ENCODE data around the gene UBE2D4.
"Not testable (repeated sequence)": the region's sequence is repeated elsewhere in the genome, so short reads cannot be mapped to it uniquely, and the experiment has no call there.

The UBE2D4 gene

DNA sequence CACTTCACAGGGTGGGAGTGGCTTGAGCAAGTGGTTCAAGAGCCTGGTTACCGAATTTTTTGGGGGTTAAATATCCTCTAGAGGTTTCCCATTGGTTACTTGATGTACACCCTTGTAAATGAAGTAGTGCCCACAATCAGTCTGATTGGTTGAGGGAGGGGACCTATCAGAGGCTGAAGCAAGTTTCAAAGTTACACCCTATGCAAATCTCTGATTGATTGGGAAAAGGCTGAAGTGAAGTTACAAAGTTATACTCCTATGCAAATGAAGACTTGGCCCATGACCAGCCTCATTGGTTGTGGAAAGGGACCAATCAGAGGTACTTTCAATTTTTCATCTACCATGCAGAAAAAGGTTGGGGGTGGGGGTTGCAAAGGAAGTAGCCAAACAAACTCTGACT lies 34.7 kb downstream of the UBE2D4 start:
- no peak for DNase-seq (ENCODE audit: low read depth in 2 of 3, low spot score in 1 of 3)

DNA sequence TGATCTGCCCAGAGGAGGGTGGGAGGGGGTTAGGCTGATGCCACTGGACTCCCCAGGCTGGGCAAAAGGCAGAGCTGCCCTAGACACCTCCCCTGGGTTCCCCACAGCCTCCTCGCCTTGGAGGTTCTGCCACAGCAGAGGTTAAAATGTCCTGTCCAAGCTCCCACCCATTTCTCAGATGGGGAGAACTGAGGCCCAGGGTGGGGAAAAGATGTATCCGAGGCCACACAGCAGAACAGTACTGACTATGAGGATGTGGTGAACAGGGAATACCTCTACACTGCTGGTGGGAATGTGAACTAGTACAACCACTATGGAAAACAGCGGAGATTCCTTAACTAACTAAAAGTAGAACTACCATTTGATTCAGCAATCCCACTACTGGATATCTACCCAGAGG lies 40.2 kb downstream of the UBE2D4 start:
- DNase-seq (ENCODE audit: low read depth in 2 of 3, low spot score in 1 of 3), result not testable (repeated sequence)

DNA sequence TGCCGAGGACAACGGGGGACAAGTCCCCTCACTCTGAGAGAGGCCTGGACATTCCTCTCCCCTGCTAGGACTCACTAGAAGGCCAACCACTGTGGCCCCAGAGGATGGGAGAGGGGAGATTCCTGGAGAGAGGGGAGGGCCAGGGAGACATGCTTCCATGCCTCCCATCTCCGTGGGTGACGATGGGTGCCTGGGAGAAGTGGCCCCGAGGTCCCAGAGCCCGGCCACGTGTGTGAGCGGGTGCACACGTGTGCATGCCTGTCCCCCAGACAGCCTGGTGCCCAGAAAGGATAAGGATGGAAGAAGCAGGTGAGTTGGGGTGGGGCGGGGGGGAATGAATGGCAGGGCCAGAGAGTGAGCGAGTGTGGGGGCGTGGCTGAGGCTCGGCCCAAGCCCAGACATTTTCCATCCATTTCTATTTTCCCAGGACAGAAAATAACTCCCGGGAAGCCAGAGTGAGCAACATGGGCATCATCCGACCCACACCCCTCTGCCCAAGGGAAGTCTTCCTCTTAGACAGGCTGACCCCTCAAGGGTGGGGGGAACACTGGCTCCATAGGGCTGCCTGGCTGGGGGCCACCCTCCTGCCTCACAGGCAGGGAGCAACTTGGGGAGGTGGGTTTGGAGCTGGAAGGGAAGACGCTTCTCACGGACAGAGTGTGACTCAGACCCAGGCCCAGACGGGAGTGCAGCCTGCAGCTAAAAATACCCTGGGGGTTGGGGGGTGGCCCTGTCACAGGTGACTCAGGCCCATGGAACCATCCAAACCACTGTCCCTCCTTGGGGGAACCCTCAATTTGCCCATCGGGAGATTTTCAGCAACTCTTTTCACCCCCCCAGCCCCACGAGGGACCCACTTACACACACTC lies 42.2 kb downstream of the UBE2D4 start:
- DNase-seq (ENCODE audit: low read depth in 2 of 3, low spot score in 1 of 3), result not testable (repeated sequence)

DNA sequence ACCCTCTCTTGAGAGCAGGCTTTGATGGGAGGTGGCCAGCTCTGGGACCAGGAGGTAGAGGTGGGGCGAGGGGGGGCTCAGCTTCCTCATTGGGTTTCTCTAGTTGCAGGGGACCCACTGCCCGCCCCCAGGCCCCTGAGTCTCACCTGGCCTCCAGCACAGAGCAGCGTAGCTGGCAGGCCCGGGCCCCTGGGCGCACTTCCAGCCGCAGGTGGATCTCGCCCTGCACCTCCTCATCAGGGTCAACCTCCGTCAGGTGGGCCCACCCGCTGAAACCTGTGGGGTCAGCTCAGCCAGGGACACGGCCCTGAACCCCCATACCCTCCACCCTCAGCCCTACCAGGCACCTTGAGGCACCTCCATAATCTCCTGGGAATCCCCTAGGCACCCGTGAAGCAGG lies 43.4 kb downstream of the UBE2D4 start:
- not testable (repeated sequence) for DNase-seq (ENCODE audit: low read depth in 2 of 3, low spot score in 1 of 3)

DNA sequence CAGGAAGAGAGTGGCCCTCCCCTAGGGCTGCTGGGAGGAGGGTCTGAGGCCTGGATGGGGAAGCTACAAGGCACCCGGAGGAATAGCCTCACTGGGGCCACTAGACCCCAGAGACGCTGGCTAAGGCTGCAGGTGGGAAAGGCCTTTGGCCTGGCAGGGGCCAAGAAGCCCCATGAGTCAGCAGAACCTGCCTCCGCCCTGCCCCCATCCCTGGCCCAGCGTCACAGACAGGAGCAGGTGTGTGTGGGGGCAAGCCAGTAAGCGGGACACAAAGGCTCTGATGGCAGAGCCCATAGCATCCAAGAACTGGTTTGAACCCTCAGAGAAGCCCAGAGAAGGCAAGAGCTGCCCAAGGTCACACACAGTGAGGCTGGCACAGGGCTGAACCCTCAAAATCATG lies 44.5 kb downstream of the UBE2D4 start:
- not testable (repeated sequence) for DNase-seq (ENCODE audit: low read depth in 2 of 3, low spot score in 1 of 3)

DNA sequence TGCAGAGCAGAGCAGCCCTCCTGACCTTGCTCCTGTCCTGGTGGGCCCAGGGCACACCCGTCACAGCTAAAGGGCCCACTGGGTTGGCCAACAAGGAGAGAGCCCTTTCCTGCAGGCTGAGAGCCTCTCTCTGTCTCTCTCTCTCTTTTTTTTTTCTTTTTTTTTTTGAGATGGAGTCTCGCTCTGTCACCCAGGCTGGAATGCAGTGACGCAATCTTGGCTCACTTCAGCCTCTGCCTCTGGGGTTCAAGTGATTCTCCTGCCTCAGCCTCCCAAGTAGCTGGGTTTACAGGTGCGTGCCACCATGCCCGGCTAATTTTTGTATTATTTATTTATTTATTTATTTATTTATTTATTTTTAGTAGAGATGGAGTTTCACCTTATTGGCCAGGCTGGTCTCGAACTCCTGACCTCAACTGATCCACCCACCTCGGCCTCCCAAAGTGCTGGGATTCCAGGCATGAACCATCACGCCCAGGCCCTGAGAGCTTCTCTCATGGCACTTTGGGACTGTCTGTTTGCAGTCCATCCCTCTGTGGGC lies 47.9 kb downstream of the UBE2D4 start:
- not testable (repeated sequence) for DNase-seq (ENCODE audit: low read depth in 2 of 3, low spot score in 1 of 3)

DNA sequence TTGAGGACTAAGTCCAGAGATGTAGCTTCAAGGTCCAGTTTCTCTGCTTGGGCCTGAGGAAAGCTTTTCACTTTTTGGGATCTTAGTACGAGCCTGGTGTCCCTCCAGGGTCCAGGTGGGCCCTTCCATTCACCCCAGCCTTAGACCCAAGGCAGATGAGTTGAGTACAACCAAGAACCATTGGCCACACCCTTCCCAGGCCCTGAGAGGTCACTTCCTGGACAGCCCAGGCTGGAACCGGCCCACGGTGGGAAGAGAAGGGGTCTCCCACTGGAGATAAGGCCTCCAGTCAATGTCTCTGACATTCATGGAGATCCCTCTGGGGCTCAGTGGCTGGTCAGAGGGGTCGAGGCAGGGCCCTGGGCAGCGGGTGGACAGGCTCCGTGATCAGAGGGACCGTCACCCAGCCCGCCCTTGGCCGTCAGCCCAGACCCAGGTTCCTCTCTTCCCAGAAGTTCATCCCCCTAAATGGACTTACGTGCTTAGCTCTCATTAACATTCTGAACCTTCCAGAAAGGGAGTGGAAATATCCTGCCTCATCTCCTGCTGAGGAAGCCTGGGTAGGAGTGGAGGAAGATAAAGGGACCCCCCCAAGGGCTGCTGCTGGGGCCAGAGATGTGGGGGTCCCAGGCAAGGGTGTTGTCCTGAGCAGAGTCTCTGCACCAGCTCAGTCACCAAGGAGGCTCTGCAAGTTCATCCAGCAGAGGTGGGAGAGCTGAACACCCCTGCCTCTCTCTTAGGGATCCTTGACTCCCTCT lies 48.7 kb downstream of the UBE2D4 start:
- DNase-seq (ENCODE audit: low read depth in 2 of 3, low spot score in 1 of 3), result not testable (repeated sequence)

DNA sequence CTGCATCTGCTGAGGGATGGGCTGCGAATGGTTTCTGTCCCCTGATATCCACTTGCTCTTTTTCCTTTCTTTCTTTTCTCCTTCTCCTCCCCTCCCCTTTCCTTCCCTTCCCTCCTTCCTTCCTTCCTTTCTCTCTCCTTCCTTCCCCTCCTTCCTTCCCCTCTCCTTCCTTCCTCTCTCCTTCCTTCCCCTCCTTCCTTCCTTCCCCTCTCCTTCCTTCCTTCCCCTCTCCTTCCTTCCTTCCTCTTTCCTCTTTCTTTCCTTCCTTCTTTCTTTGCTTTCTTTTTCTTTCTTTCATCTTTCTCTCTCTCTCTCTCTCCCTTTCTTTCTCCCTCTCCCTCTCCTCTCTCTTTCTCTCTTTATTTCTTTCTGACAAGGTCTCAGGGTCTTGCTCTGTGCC lies 51.3 kb downstream of the UBE2D4 start:
- DNase-seq (ENCODE audit: low read depth in 2 of 3, low spot score in 1 of 3), result no peak

DNA sequence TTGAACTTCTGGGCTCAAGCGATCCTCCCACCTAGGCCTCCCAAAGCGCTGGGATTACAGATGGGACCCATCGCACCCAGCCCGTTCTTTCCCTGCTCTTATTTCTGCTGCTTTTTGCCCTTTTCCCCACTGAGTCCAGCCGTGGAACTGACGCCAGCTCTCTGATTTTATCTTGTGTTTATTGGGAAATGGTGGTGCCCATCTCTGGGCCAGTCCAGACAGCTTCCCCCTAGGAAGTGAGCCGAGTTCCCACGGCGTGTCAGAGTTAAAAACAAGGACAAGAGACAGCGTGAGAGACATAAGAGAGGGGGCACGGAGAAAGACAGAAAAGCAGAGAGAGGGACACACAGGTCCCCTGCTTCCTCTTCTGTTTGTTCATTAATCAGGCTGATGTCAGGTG lies 51.9 kb downstream of the UBE2D4 start:
- not testable (repeated sequence) for DNase-seq (ENCODE audit: low read depth in 2 of 3, low spot score in 1 of 3)

DNA sequence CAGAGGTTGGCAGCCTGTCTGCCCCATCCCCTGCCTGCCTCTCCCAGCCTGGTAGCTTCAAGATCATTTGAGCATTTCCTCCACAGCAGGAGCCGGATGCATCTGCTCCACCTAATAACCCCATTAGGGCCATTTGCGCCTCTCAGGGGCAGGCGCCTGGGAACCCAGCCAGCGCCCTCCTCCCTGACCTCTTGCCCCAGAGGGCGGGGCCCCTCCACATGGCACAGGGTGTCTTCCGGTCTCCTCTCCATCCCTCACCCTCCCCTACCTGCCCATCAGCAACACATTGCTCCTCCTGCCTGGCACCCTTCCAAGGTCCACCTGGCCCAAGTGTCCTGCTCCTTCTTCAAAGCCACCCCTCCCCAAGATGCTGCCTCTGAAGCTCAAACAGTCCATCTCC lies 56.6 kb downstream of the UBE2D4 start:
- DNase-seq (ENCODE audit: low read depth in 2 of 3, low spot score in 1 of 3), result not testable (repeated sequence)

DNA sequence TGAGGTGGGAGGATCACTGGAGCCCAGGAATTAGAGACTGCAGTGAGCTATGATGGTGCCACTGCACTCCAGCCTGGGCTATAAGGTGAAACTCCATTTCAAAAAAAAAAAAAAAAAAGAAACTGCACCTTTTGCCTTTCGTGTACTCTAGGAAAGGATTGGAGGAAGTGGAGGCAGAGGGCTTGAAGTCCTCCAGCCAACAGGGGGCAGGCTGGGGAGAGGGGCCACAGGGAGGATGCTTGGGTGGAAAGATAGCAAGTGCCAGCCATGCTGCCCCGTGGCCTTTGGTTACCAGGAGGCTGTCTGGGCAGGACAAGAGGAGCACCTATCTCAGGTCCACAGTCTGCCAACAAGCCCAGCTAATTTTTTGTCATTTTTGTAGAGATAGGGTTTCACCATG lies 57.5 kb downstream of the UBE2D4 start:
- DNase-seq (ENCODE audit: low read depth in 2 of 3, low spot score in 1 of 3), result not testable (repeated sequence)

DNA sequence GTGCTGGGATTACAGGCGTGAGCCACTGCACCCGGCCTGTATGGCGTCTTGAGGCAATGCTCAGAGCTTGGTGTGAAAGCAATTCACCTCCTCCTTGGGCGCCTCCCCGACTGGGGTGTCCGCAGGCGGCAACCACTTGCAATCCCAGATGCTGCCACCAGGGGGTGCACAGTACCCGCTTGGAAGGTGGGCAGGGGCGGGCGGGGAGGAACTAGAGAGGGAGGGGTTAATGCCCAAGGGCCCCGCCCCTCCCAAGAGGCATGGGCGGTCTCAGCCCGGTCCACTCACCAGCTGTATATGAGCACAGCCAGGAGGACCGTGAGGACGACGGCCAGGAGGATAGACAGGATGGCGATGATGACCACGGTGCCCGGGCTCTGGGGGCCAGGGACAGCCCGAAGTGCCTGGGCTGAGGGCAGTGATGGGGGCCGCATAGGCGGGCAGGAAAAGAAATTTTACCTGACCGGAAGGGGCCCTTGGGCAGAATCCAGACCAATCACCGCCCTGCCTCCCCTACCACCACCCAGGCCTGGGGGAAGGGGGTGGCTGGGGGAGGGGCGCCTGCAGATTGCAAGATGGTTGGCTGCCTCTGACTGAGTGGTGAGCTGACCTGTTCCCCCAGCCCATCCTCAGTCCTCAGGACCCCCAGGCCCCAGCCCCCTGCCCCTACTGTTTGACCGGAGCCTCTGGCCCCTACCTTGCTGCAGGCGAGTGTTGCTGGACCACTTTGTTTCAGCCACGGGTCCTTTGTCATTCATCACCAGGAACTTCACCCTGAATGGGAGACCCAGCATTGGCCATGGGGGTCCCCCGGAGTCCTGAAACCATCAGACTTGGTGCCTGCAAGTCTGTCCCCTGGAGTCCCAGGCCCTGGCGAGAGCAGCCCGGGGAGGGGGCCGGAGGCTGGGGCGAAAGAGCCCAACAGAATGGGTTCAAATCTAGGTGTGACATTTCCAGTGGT lies 59.9 kb downstream of the UBE2D4 start:
- DNase-seq (ENCODE audit: low read depth in 2 of 3, low spot score in 1 of 3), result peak; percentile 78 to 91 (median 84)

DNA sequence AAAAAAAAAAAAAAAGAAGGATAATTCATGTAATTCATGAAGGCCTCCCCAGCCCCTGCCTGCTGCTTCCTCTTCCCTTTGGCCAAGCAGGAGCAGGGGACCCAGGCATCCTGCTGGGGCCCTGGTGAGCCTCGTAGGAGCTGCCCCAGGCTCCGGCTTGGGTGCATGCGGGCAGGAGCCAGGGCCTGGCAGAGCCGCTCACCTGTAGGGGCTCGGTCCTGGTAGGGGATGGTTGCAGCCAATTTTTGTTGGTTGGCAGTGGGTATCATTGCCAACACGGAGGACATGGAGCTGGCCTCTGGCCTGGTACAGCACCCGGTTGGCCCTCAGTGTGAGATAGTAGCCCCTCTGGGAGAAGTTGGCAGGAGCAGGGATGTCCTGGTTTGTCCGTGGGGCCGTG lies 61.2 kb downstream of the UBE2D4 start:
- DNase-seq (ENCODE audit: low read depth in 2 of 3, low spot score in 1 of 3), result not testable (repeated sequence)

DNA sequence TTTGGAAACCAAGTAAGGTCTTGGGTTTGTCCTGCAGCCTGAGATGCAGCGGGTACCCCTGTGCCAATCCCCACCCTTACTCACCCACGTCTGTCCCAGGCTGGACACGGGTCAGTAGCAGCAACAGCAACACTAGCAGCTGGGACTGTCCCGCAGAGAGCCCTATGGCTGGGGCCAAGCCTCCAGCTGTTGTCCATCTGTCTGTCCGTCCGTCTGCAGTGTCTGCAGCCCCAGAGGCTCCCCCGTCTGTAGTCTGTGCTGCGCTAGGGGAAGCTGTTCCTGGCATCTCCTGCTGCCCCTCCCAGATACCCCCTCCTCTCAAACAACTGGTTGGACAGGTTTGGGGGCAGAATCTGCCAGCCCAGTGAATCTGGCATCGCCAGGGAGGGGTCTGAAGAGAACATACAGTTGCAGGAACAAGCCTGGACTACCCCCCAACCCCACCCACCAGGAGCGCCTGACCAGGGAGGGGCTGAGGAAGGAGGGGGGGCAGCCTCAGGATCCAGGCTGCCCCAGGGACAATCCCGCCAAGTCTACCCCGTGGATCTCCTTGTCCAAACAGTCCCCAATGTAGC lies 63.9 kb downstream of the UBE2D4 start:
- not testable (repeated sequence) for DNase-seq (ENCODE audit: low read depth in 2 of 3, low spot score in 1 of 3)

DNA sequence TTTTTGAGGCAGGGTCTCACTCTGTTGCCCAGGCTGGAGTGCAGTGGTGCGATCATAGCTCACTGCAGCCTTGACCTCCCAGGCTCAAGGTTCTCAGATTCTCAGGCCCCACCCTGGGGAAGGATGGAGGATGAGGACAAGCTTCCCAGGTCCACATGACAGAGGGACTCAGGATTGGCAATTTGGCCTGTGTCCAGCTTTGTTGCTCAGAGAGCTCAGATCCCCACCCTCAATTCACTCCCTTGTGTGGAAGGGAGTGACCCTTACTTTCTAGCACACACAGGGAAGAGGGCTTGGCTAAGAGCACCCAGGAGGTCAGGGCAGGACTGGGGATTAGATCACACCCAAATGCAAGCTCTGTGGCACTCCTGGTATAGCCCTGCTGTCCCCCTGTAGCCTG lies 64.6 kb downstream of the UBE2D4 start:
- DNase-seq (ENCODE audit: low read depth in 2 of 3, low spot score in 1 of 3), result not testable (repeated sequence)

DNA sequence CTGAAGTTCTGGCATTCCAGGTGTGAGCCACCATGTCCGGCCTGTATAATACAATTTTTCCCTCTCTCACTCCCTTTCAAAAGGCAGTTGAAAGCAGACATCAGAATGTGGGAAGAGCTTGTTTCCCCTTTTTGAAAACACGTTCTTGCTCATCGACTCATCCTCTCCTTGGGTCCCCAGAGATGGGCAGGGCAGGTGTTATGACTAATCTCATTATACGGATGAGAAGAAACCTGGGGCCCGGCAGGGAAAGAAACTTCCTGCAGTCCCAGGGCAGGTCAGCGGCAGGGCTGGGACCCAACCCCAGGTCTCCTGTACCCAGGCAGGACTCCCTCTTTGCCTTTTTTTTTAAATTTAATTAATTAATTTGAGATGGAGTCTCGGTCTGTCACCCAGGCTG lies 66.7 kb downstream of the UBE2D4 start:
- not testable (repeated sequence) for DNase-seq (ENCODE audit: low read depth in 2 of 3, low spot score in 1 of 3)

DNA sequence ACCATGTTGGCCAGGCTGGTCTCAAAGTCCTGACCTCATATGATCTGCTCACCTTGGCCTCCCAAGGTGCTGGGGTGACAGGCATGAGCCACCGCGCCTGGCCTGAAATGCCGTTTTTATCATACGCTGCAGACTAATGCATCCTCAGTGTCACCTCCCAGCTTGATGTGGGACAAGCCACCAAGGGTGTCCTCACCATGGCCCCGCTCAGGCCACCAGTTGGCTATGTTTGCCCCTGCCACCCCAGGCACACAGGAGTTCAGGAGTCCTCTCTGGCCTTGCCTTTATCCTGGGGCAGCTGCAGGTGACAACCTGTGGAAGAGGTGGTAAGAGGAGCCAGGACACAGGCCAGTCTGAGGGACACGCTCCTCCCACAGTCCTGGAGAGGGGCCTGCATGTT lies 68.4 kb downstream of the UBE2D4 start:
- not testable (repeated sequence) for DNase-seq (ENCODE audit: low read depth in 2 of 3, low spot score in 1 of 3)

DNA sequence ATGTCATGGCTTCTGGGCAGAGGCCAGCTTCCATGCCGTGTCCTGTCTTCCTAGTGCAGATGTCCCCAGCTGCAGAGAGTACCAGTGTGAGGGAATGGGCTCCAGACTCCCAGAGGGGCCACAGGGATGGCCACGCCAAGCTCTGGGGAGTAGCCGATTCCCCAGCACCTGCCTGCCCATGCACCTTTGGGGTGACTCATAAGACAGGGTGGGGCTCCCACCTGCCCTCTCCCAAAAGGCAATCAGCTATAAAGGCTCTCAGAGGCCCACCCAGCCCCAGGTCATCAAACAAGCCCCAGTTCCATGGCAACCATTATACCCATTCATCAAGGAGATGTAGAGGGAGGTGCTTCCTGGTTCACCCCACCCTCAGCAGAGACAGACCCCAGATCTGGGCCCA lies 71.3 kb downstream of the UBE2D4 start, which contains the start of gene SPDYE1:
Gene SPDYE1, plus strand, starts transcription at position 366 of the 400 bp plus-strand sequence. CDS start 2,053 bp downstream, outside the sequence.
- not testable (repeated sequence) for DNase-seq (ENCODE audit: low read depth in 2 of 3, low spot score in 1 of 3)

Data from stimulated activated CD4-positive, alpha-beta T cell treated with anti-CD3 and anti-CD28 coated beads, Interleukin-12 subunit alpha, Interleukin-12 subunit beta, amount 100 ng/mL, for 48 hours (primary cell).